Thyroid gland (tissue), 4 donors: Measurements from ENCODE around the gene HSH2D.

Experiments
- CTCF ChIP-seq, 6 experiments: fragments of 200-600 bp in 3 of 6; fragments of 450-650 bp in 3 of 6; sonication (generic) in 3 of 6; IDR thresholded peaks; one replicate each; pipeline ENCODE4 v1.5.1; 2016 to 2019; ENCODE audit warnings: antibody characterized with exemption in 6 of 6, mild to moderate bottlenecking in 2 of 6, inconsistent platforms in 1 of 6, moderate library complexity in 1 of 6
- POLR2A ChIP-seq, 2 donors: fragments of 450-650 bp; IDR thresholded peaks; one replicate each; pipeline ENCODE4 v1.6.1; 2017; ENCODE audit warnings: antibody characterized with exemption in 2 of 2, mild to moderate bottlenecking in 2 of 2, moderate library complexity in 1 of 2

- no peak for TF ChIP-seq POLR2A (IDR thresholded peaks at IDR 0.05)
- TF ChIP-seq CTCF (IDR thresholded peaks at IDR 0.05) = no peak
Measured at GRCh38 chr19:16159655-16160054, 16.2 kb downstream of the HSH2D start.
